Endothelial cell of umbilical vein (primary cell): ENCODE data around the gene SAP25. TPM values are rescaled to one million over a fixed set of nuclear protein-coding genes. Genes with fewer than 3 reads are reported as not detected.

Experiments
- BruUV-seq: library from RNA; stranded (reverse); fragments of 400-500 nt; replicated peaks from 2 replicates; lab custom pipeline; 2021; lab: Mats Ljungman, UMichigan
- CTCF ChIA-PET: fragments of 300-600, 350-600 bp; sonication (Branson Sonifier 250); formaldehyde crosslinking; loops from one replicate; lab custom pipeline; 2021; ENCODE audit warnings: antibody characterized with exemption, inconsistent platforms; lab: Charles Lee
- POLR2A ChIA-PET: fragments of 300-600, 350-600 bp; sonication (Branson Sonifier 250); formaldehyde crosslinking; loops from one replicate; lab custom pipeline; 2021; ENCODE audit warnings: antibody characterized with exemption, inconsistent platforms; lab: Charles Lee
- DNase-seq: peaks from one replicate; pipeline ENCODE4 v3.0.0-alpha.2; 2011; ENCODE audit warnings: low read depth, low spot score
- FAIRE-seq: peaks from 2 replicates; lab custom pipeline; 2011; peaks lifted over from hg19 to GRCh38; lab: Jason Lieb, UNC
- H2AFZ ChIP-seq: 2 replicates; pipeline ENCODE4 v1.6.0; 2012; ENCODE audit warnings: low read depth, low read length, control low read depth, inconsistent platforms
- H3K27ac ChIP-seq: 2 replicates; pipeline ENCODE4 v1.5.1; 2011; ENCODE audit warnings: low read depth, mild to moderate bottlenecking, control low read depth, low read length, moderate library complexity; ENCODE audit not compliant: insufficient read depth
- H3K27me3 ChIP-seq, 2 experiments: 2 replicates each; pipeline versions ENCODE4 v1.6.0 to v1.6.1; 2011; ENCODE audit warnings: low read length in 2 of 2, mixed read lengths in 1 of 2; ENCODE audit not compliant: control insufficient read depth in 2 of 2, insufficient read depth in 2 of 2
- H3K36me3 ChIP-seq, 2 experiments: 2 replicates in 1 of 2; 3 replicates in 1 of 2; pipeline ENCODE4 v1.5.1; 2011; ENCODE audit warnings: low read length in 2 of 2, mild to moderate bottlenecking in 1 of 2, moderate library complexity in 1 of 2; ENCODE audit not compliant: control insufficient read depth in 2 of 2, insufficient read depth in 2 of 2; ENCODE audit errors: extremely low read depth in 1 of 2
- H3K4me1 ChIP-seq: 3 replicates; pipeline ENCODE4 v1.5.1; 2011; ENCODE audit warnings: mild to moderate bottlenecking, low read length; ENCODE audit not compliant: control insufficient read depth, insufficient read depth; ENCODE audit errors: extremely low read depth
- H3K4me2 ChIP-seq: 2 replicates; pipeline ENCODE4 v1.6.1; 2011; ENCODE audit warnings: low read length, control low read depth, mixed read lengths; ENCODE audit not compliant: insufficient read depth
- H3K4me3 ChIP-seq, 3 experiments: fragments of 200-600 bp in 1 of 3; sonication (generic), shearing (Covaris generic) in 1 of 3; replicated peaks in 1 of 3; 2 replicates each; pipeline ENCODE4 v1.5.1; 2011 to 2016; ENCODE audit warnings: control low read depth in 3 of 3, low read length in 3 of 3, mild to moderate bottlenecking in 2 of 3, inconsistent platforms in 1 of 3, low read depth in 1 of 3, moderate library complexity in 1 of 3; ENCODE audit not compliant: insufficient read depth in 1 of 3
- H3K79me2 ChIP-seq: 2 replicates; pipeline ENCODE4 v1.6.0; 2012; ENCODE audit warnings: low read length, inconsistent platforms; ENCODE audit not compliant: control insufficient read depth, insufficient read depth
- H3K9ac ChIP-seq: replicated peaks from 2 replicates; pipeline ENCODE3; 2011; ENCODE audit warnings: low read length, control low read depth; ENCODE audit not compliant: insufficient read depth; ENCODE audit errors: extremely low read depth
- H3K9me1 ChIP-seq: replicated peaks from 3 replicates; pipeline ENCODE4 v1.6.0; 2011; ENCODE audit warnings: mild to moderate bottlenecking, low read length; ENCODE audit not compliant: control insufficient read depth, insufficient read depth; ENCODE audit errors: extremely low read depth
- H3K9me3 ChIP-seq: replicated peaks from 2 replicates; pipeline ENCODE4 v1.5.1; 2012; ENCODE audit warnings: low read length, inconsistent platforms; ENCODE audit not compliant: control insufficient read depth, insufficient read depth
- H4K20me1 ChIP-seq: replicated peaks from 2 replicates; pipeline ENCODE3; 2011; ENCODE audit warnings: mild to moderate bottlenecking, low read length; ENCODE audit not compliant: control insufficient read depth, insufficient read depth; ENCODE audit errors: extremely low read depth
- CTCF ChIP-seq, 2 donors: IDR thresholded peaks; 1 replicate in 1 of 2; 2 replicates in 1 of 2; pipeline ENCODE4 v1.5.1; 2011; ENCODE audit warnings: low read length in 2 of 2, mild to moderate bottlenecking in 2 of 2, moderate library complexity in 2 of 2, control low read depth in 1 of 2, inconsistent platforms in 1 of 2, low read depth in 1 of 2; ENCODE audit not compliant: insufficient read depth in 1 of 2; ENCODE audit errors: extremely low read depth in 1 of 2
- EZH2 ChIP-seq: IDR thresholded peaks from 2 replicates; pipeline ENCODE4 v1.6.1; 2012; ENCODE audit warnings: borderline replicate concordance, low read depth, mild to moderate bottlenecking, moderate library complexity, low read length, inconsistent platforms; ENCODE audit not compliant: severe bottlenecking
- FOS ChIP-seq: IDR thresholded peaks from 2 replicates; pipeline ENCODE4 v1.6.1; 2011; ENCODE audit warnings: mild to moderate bottlenecking, low read length, moderate library complexity, borderline replicate concordance; ENCODE audit not compliant: insufficient read depth
- GATA2 ChIP-seq: IDR thresholded peaks from 2 replicates; pipeline ENCODE4 v1.7.0; 2011; ENCODE audit warnings: low read depth, mild to moderate bottlenecking, moderate library complexity, mixed read lengths, low read length; ENCODE audit not compliant: insufficient read length, insufficient read depth
- JUN ChIP-seq: IDR thresholded peaks from 2 replicates; pipeline ENCODE4 v1.6.1; 2011; ENCODE audit warnings: borderline replicate concordance, low read depth; ENCODE audit not compliant: insufficient read length, insufficient read depth
- MYC ChIP-seq: IDR thresholded peaks from one replicate; pipeline ENCODE4 v1.6.1; 2011; ENCODE audit warnings: mild to moderate bottlenecking, low read depth, low read length
- POLR2A ChIP-seq: IDR thresholded peaks from 2 replicates; pipeline ENCODE4 v1.6.1; 2012; ENCODE audit warnings: low read depth, mild to moderate bottlenecking, control low read depth, low read length
- POLR2AphosphoS5 ChIP-seq: IDR thresholded peaks from 2 replicates; pipeline ENCODE4 v1.6.1; 2012; ENCODE audit warnings: low read depth, mild to moderate bottlenecking, control low read depth, low read length, moderate library complexity; ENCODE audit not compliant: insufficient read depth
- dilution Hi-C: fragments of 300-500 bp; cut with MboI; formaldehyde crosslinking; loops from one replicate; pipeline ENCODE4 v1.15.0; 2019; ENCODE audit warnings: low sequenced_read_pairs; ENCODE audit not compliant: extremely low pct_ligation_motif_present
- intact Hi-C: fragments of 100-400 bp; cut with micrococcal nuclease; formaldehyde crosslinking; loops from one replicate; pipeline ENCODE4 v1.10.0; 2022
- polyA plus RNA-seq, 4 experiments: library from polyadenylated mRNA; depleted of rRNA in 3 of 4; stranded (reverse) in 3 of 4; unstranded in 1 of 4; fragments of >200 nt; gene quantifications; 2 replicates each; pipeline versions ENCODE4 v1.2.1 to v1.2.3, GENCODE V29; 2011 to 2012; ENCODE audit warnings: missing spikeins in 1 of 4
- total RNA-seq: library from RNA; stranded (reverse); gene quantifications from 2 replicates; pipeline ENCODE4 v1.2.3, GENCODE V29; 2021
- TF ChIP-seq, protein P1 (sequence below): IDR thresholded peaks from 2 replicates; pipeline ENCODE4 v1.6.1; 2011; ENCODE audit not compliant: insufficient read depth, insufficient read length

Gene SAP25
- total and polyA plus RNA-seq, 2 donors (not counting 3 experiments of a cell fraction or from before 2014, with no cell fraction given) = 3.2 TPM

GRCh38 chr7:100613412-100614175 lies 39.9 kb upstream of the SAP25 start:
- no peaks in the 10 kb centered on the region for H3K27me3 ChIP-seq
- CTCF ChIA-PET = interaction anchor here (0.6 to 3.6 kb wide), 16 partner anchors 9 to 112 kb away, joined by 3 to 21 read pairs (median 6); partner anchors contain the start of genes FBXO24, GNB2, LRCH4 and POP7
- TF ChIP-seq POLR2A = no peak
- no peak for TF ChIP-seq GATA2
- no peak for TF ChIP-seq FOS
- TF ChIP-seq, protein P1, sequence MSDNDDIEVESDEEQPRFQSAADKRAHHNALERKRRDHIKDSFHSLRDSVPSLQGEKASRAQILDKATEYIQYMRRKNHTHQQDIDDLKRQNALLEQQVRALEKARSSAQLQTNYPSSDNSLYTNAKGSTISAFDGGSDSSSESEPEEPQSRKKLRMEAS = no peak
- TF ChIP-seq EZH2 = no peak
- no peak for TF ChIP-seq MYC
- TF ChIP-seq CTCF (IDR thresholded peaks at IDR 0.05; ENCODE audit: extremely low read depth in 1 of 2, insufficient read depth in 1 of 2, low read depth in 1 of 2, low read length in 2 of 2) = no peak
- no peak for TF ChIP-seq JUN
- TF ChIP-seq POLR2AphosphoS5 = no peak
- dilution Hi-C loops = no loop called here
- no peaks in the 10 kb centered on the region for H3K9me1 ChIP-seq
- H2AFZ ChIP-seq = no peak overlapping the region
- H3K4me2 ChIP-seq = peak overlapping the region; percentile 61
- no peaks in the 10 kb centered on the region for H3K9me3 ChIP-seq
- BruUV-seq = no TSS peak
- no peaks in the 10 kb centered on the region for H3K36me3 ChIP-seq
- peaks cover 9% of the 10 kb centered on the region for H3K4me1 ChIP-seq
- no peak overlapping the region for H3K9ac ChIP-seq
- no peak overlapping the region for H3K27ac ChIP-seq
- intact Hi-C loops = loop anchor here (2.0 kb wide), 1 partner anchor 75 kb away; the partner anchor contains the start of gene AGFG2
- H3K79me2 ChIP-seq = no peaks in the 10 kb centered on the region
- H4K20me1 ChIP-seq = no peaks in the 10 kb centered on the region
- FAIRE-seq (no peak), DNase-seq (no peak)
- H3K4me3 ChIP-seq = no peak overlapping the region
- POLR2A ChIA-PET = interaction anchor here (1.8 kb wide), 1 partner anchor 185 kb away, joined by 10 read pairs; the partner anchor contains the start of gene ZCWPW1
